LNCAP (cell line): ENCODE results near the gene COPE.

Experiments used
- TF ChIP-seq, protein P1 (sequence below): fragments of 450-650 bp; IDR thresholded peaks from 2 replicates; pipeline ENCODE4 v1.5.1; 2017; ENCODE audit warnings: mild to moderate bottlenecking

Gene COPE

GRCh38 chr19:18901491-18901890 is 17.7 kb downstream of the COPE start:
- TF ChIP-seq, protein P1, sequence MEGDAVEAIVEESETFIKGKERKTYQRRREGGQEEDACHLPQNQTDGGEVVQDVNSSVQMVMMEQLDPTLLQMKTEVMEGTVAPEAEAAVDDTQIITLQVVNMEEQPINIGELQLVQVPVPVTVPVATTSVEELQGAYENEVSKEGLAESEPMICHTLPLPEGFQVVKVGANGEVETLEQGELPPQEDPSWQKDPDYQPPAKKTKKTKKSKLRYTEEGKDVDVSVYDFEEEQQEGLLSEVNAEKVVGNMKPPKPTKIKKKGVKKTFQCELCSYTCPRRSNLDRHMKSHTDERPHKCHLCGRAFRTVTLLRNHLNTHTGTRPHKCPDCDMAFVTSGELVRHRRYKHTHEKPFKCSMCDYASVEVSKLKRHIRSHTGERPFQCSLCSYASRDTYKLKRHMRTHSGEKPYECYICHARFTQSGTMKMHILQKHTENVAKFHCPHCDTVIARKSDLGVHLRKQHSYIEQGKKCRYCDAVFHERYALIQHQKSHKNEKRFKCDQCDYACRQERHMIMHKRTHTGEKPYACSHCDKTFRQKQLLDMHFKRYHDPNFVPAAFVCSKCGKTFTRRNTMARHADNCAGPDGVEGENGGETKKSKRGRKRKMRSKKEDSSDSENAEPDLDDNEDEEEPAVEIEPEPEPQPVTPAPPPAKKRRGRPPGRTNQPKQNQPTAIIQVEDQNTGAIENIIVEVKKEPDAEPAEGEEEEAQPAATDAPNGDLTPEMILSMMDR: no peak

GRCh38 chr19:18900700-18901481 is 18.3 kb downstream of the COPE start:
- TF ChIP-seq, protein P1: no peak

GRCh38 chr19:18899624-18900560 is 19.3 kb downstream of the COPE start:
- TF ChIP-seq, protein P1: no peak

- TF ChIP-seq, protein P1: no peak
These were observed 20.4 kb downstream of the COPE start for GRCh38 chr19:18898607-18899408.

DNA sequence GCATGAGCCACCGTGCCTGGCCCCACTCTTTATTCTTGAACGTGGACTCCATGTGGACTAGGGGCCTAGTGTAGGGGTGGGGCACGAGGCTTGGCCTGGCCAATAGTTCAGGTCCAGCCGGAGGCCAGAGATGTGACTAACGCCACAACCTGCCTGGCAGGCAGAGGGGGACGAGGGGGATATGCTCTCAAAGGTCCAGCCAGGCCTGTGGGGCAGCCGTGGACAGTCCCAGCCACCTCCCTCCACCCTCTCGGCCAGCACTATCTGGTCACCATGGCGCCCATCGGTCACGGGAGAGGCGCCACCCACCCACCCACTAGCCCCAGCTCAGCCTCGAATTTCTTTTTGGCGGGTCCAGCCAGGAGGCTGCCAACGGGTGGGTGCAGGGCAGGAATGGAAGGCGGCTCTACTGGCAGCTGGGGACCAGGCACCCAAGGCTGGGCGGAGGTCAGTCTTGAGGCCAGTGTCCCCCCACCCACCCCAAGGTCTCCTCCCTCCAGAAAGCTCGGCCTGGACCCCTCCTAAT is 21.0 kb downstream of the COPE start:
- TF ChIP-seq, protein P1: no peak

DNA sequence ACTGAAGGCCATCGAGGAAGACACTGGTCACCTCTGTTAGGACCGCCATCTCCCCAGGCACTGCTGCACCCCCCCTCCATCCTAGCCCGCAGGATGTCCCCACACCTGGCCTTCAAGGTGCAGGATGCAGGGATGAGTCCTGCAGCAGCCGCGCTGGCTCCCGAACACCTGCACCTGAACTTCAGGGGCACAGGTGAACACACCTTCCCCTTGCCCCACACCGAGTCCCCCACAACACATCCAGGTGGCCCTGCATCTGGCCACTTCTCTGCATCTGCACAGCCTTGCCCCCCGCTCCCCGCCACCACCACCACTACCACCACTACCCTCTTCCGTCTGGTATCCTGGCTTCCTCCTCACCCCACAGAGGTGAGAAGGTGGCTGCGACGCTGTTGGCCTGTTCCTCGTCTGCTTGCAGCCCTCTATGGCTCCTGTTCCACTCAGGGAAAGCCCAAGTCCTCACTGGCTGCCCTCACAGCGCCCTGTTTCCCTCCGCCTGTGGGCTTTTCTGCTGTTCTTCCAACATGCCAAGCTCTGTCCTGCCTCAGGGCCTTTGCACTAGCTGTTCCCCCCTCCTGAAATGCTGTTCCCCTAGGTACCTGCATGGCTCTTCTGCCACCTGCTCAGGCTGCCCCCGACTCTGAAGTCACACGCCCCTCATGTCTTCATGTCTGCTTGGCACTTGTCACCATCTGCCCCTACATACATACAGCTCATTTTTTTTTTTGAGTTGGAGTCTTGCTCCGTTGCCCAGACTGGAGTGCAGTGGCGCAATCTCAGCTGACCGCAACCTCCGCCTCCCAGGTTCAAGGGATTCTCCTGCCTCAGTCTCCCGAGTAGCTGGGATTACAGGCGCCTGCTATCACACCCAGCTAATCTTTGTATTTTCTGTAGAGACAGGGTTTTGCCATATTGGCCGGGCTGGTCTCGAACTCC is 21.8 kb downstream of the COPE start:
- TF ChIP-seq, protein P1: no peak
